Fibroblast of skin of right quadriceps (primary cell): ENCODE results near the gene CAMK2A.

ENCODE experiments used
- DNase-seq: peaks from one replicate; pipeline ENCODE4 v3.0.0-alpha.2; 2013

The CAMK2A gene

GRCh38 chr5:150208187-150209098 is 81.1 kb downstream of the CAMK2A start:
- DNase-seq = peak; percentile 67

- DNase-seq = no peak
Measured at GRCh38 chr5:150206779-150207115, 82.8 kb downstream of the CAMK2A start.

- no peak for DNase-seq
Measured at GRCh38 chr5:150206098-150206778, 83.3 kb downstream of the CAMK2A start.

GRCh38 chr5:150204590-150204960 is 85.0 kb downstream of the CAMK2A start:
- no peak for DNase-seq

GRCh38 chr5:150203832-150204589 is 85.6 kb downstream of the CAMK2A start:
- no peak for DNase-seq

- DNase-seq = no peak
Measured at GRCh38 chr5:150202501-150202900, 87.1 kb downstream of the CAMK2A start.

- no peak for DNase-seq
Measured at GRCh38 chr5:150197476-150197875, 92.1 kb downstream of the CAMK2A start.

GRCh38 chr5:150196986-150197385 is 92.6 kb downstream of the CAMK2A start:
- DNase-seq = no peak

GRCh38 chr5:150196514-150196913 is 93.1 kb downstream of the CAMK2A start:
- DNase-seq = no peak

- DNase-seq = no peak
Measured at GRCh38 chr5:150195736-150196485, 93.7 kb downstream of the CAMK2A start.

GRCh38 chr5:150192462-150192861 is 97.1 kb downstream of the CAMK2A start:
- no peak for DNase-seq

GRCh38 chr5:150190987-150191386 is 98.6 kb downstream of the CAMK2A start:
- no peak for DNase-seq

- no peak for DNase-seq
Measured at GRCh38 chr5:150190503-150190979, 99.0 kb downstream of the CAMK2A start.

- DNase-seq = no peak
Measured at GRCh38 chr5:150189728-150190502, 99.7 kb downstream of the CAMK2A start, which contains the start of gene SLC6A7. SLC6A7 (plus strand) TSS chr5:150190062; CDS start chr5:150190328, 266 bp downstream.

GRCh38 chr5:150189326-150189725 is 100.2 kb downstream of the CAMK2A start:
- no peak for DNase-seq

- DNase-seq = no peak
Measured at GRCh38 chr5:150188146-150188842, 101.3 kb downstream of the CAMK2A start.

GRCh38 chr5:150186897-150187296 is 102.7 kb downstream of the CAMK2A start:
- no peak for DNase-seq

- no peak for DNase-seq
Measured at GRCh38 chr5:150186137-150186536, 103.4 kb downstream of the CAMK2A start.

- DNase-seq = no peak
Measured at GRCh38 chr5:150184990-150185912, 104.3 kb downstream of the CAMK2A start.

GRCh38 chr5:150184006-150184405 is 105.6 kb downstream of the CAMK2A start:
- DNase-seq = no peak
